ENCODE results near the gene SCN3B. TPM values are rescaled to one million over a fixed set of nuclear protein-coding genes. Genes with fewer than 3 reads are reported as not detected.

Gene SCN3B
- total and polyA plus RNA-seq, 2 of the 13 experiments (the other 11 are each of a cell fraction or from before 2014, with no cell fraction given), result 0.07 to 0.11 TPM

GRCh38 chr11:123674297-123674696 lies 19.9 kb upstream of the SCN3B start:
- in situ Hi-C loops (cut with HindIII; ENCODE audit: extremely low pct_ligation_motif_present, low pct_unique_long_range_greater_than_20kb), result no loop called here
- intact Hi-C loops (cut with micrococcal nuclease; ENCODE audit: unreplicated experiment), result no loop called here
- Histone ChIP-seq H3K27me3 (ENCODE audit: control insufficient read depth in 1 of 2, insufficient read depth in 2 of 2, low read length in 2 of 2) (0 out of 5 replicates have a peak, but pooled peaks cover 0 to 2% of the 10 kb centered on the region in 2 experiments), H3K36me3 (replicated peaks in 1 of 2; ENCODE audit: control insufficient read depth in 1 of 2, insufficient read depth in 2 of 2, low read length in 2 of 2) (no peaks in the 10 kb centered on the region), H3K27ac (ENCODE audit: extremely low read length, insufficient read depth, low read length) (no peak overlapping the region), H3K4me1 (ENCODE audit: insufficient read depth, low read length) (no peaks in the 10 kb centered on the region), H3K9ac (ENCODE audit: insufficient read depth, low read depth, low read length) (no peak overlapping the region), H3K4me2 (ENCODE audit: low read depth, low read length) (no peak overlapping the region), H3K9me3 (ENCODE audit: low read length) (no peaks in the 10 kb centered on the region), H4K20me1 (ENCODE audit: insufficient read depth, low read length) (no peaks in the 10 kb centered on the region), H2AFZ (ENCODE audit: low read length) (no peak overlapping the region), H3K79me2 (ENCODE audit: insufficient read depth, low read length) (no peaks in the 10 kb centered on the region), H3K4me3 (replicated peaks in 1 of 3; ENCODE audit: insufficient read depth in 1 of 3, low read depth in 2 of 3, low read length in 3 of 3) (no peak overlapping the region)
- ChIA-PET POLR2A (no interaction called here), CTCF (ENCODE audit: low intra/inter-chr PET ratio, low total read pairs) (no interaction called here)
- DNase-seq (ENCODE audit: low spot score) (no peak), FAIRE-seq (no peak), ATAC-seq (no peak)
- BruUV-seq (replicated peaks), result no TSS peak
- no peak for TF ChIP-seq LRRFIP1 (CRISPR knock-in tag; conservative IDR thresholded peaks at IDR 0.05)
- no peak for TF ChIP-seq ZBTB10 (CRISPR knock-in tag; IDR thresholded peaks at IDR 0.05; ENCODE audit: borderline replicate concordance)
- TF ChIP-seq EP300 (IDR thresholded peaks at IDR 0.05; ENCODE audit: low read depth in 2 of 2, low read length in 2 of 2), result no peak
- no peak for TF ChIP-seq EP300 (CRISPR knock-in tag; IDR thresholded peaks at IDR 0.05; ENCODE audit: borderline replicate concordance)
- no peak for TF ChIP-seq ZNF839 (CRISPR knock-in tag; IDR thresholded peaks at IDR 0.05; ENCODE audit: borderline replicate concordance)
- 6% methylated on average over 2 of the region's 2 CpGs for WGBS (ENCODE audit: low lambda C conversion rate)
